Raji (cell line): ENCODE results near the gene SPG7.

ENCODE experiments used
- POLR2A ChIP-seq: IDR thresholded peaks from 2 replicates; pipeline ENCODE4 v1.6.1; 2011; ENCODE audit warnings: low read depth, low read length, control low read depth; ENCODE audit not compliant: insufficient read depth

SPG7 gene

DNA sequence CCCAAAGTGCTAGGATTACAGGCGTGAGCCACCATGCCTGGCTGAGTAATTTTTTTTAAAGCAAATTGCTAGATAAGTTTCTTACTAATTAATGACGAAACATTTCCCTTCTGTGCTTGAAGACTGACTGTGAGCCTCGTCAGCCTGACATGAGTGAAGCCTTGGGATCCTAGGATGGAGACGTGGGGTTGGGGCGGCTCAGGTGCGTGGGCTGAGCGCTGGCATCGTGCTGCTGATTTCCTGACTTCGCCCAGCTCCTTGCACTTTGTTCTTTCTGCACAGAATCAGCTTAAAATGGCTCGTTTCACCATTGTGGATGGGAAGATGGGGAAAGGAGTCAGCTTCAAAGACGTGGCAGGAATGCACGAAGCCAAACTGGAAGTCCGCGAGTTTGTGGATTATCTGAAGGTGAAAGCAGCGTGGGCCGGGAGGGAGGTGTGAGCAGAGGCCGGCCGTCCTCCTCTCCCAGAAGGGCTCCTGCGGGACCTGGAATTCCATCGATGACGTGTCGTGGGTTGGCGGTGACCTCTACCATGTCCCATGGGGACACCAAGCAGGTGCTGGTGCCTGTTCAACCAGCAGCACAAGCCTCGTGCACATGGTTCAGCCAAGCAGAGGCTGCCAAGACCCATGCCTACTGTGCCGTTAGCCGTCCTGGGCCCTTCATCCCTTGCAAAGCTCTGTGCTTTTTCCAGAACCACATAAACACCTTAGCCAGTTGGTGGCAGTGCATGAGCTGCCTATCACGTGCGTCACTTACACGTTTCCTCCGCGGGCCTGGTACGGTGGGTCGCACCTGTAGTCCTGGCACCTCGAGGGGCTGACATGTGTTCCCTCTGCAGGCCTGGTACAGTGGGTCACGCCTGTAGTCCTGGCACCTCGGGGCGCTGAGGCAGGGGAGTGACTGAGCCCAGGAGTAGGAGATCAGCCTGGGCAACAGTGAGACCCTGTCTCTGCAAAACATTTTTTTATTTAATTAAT is 22.5 kb downstream of the SPG7 start:
- TF ChIP-seq POLR2A, result no peak

DNA sequence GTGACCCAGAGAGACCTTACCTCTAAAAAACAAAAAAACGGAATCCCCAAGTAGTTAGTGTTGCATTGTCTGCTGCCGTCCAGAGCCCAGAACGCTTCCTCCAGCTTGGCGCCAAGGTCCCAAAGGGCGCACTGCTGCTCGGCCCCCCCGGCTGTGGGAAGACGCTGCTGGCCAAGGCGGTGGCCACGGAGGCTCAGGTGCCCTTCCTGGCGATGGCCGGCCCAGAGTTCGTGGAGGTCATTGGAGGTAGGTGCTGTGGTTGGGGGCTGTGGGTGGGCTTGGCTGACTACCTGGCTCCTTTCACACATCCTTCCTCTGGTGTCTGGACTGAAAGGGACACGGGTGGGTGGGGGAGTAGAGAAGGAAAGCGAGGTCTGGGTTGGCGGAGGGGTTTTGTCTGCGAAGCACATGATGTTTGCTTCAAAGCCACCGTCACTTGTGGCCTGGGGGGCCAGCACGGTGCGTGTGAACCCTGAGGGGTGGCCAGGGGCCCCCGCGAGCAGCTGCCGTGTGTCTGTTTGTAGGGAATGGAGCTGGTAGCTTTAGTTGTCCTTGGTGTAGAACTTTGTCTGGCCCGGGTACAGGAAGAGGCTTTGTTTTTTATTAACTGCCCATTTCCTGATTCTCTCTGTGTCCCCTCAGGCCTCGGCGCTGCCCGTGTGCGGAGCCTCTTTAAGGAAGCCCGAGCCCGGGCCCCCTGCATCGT is 23.8 kb downstream of the SPG7 start:
- TF ChIP-seq POLR2A, result no peak

DNA sequence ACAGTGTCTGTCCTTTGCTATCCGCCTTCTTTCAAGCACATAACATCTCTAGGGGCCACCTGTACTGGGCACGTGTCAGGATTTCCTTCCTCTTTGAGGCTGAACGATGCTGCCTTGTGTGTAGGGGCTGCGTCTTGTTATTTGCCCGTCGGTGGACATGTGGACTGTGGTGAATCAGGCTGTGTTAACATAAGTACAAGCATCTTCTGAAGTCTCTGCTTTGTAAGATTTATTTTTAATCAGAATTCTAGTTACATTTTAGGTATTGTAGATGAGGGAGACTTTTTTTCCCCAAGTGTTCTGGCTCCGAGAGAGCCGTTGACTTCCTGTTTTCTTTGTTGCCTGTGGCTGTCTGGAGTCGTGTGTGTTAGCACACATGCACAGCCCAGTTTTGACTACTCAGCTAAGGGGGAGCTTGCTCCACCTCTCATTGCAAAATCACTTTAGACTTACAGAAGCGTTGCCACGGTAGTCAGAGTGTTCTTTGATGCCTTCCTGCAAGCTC is 26.1 kb downstream of the SPG7 start:
- TF ChIP-seq POLR2A, result no peak

DNA sequence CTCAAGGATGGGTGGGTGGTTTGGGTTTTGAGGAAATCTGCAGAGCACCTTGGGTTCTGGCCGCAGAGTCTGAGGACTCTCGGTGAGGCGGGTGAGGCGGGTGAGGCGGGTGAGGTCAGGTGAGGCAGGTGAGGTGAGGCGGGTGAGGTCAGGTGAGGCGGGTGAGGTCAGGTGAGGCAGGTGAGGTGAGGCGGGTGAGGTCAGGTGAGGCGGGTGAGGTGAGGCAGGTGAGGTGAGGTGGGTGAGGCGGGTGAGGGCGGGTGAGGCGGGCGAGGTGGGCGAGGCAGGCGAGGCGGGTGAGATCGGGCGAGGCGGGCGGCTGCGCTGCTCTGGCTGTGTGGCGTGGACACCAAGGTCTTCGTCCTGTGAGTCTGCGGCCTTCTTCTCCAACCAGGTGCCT is 28.2 kb downstream of the SPG7 start:
- no peak for TF ChIP-seq POLR2A

DNA sequence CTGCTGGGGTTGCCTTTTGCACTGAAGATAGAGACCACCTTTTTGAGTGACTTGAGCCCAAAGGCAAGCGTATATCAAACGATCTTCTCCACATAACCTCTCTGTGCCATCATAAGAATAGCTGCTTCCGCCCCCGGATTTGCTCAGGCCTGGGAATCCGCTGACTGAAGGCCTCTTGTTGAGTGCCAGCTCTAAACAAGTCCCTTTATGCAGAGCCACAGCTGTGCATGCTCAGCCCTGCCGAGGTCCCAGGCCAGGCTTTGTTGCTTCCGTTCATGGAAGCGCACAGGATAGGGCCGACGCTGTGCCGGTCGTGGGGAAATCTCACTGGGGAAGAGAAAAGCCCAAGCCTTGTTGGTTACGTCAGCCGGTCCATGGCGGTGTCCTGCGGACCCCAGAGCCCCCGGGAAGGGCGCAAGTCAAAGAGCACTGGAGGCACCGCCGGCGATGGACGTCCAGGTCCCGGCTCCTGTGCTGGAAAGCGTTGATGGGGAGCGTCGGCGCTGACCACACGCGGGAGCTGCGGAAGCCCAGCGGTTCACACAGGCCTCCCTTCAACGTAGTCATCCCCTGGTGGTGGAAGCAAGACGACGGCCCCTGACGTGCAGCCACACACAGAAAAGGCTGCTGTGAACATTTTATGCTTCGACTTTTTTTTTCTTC is 28.8 kb downstream of the SPG7 start:
- no peak for TF ChIP-seq POLR2A

DNA sequence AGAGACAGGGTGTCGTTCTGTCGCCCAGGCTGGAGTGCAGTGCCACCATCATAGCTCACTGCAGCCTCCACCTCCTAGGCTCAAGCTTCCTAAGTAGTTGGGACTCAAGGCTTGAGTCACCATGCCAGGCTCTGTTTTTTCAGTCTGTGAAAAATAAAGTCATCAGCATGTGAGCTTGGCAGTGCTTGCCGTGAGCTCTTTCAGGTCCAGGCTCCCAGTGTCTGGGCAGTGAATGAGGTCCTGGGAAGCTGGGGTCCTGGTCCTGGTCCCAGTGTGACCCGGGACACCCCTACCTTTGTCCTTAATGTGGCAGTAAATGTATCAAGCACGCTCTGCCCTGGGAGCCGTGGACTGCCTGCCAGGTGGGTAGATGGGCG is 29.3 kb downstream of the SPG7 start:
- TF ChIP-seq POLR2A, result no peak

DNA sequence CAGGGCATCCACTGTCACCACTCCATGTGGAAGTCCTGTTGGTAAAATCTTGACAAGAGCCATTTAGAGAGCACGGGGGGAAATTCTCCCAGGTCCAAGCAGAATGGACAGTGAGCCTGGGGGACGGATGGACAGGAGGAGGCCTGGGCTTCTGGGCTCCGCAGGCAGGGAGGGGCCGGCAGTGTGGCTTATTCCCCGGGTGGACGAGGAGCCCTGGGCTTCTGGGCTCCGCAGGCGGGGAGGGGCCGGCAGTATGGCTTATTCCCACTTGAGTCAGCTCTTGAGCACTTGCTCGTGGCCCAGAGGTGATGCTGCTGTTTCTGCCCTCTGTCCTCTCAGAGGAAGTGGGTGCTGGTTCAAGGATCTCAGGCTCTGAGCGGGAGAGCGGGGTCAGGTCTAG is 30.1 kb downstream of the SPG7 start:
- no peak for TF ChIP-seq POLR2A

DNA sequence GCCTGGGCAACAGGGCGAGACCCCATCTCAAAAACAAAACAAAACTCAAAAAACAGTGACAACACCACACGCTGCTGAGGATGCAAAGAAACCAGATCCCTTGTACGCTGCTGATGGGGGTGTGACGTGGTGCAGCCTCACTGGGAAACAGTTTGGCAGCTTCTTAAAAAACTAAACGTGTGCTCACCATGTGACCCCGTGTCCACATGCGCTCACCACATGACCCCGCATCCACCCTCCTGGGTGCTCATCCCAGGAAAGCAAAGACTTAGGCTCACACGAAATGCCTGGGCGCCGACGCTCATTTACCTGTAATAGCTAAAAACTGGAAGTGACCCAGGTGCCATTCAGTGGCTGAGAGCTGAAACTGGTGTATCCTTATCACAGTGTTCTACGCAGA is 32.4 kb downstream of the SPG7 start:
- no peak for TF ChIP-seq POLR2A

DNA sequence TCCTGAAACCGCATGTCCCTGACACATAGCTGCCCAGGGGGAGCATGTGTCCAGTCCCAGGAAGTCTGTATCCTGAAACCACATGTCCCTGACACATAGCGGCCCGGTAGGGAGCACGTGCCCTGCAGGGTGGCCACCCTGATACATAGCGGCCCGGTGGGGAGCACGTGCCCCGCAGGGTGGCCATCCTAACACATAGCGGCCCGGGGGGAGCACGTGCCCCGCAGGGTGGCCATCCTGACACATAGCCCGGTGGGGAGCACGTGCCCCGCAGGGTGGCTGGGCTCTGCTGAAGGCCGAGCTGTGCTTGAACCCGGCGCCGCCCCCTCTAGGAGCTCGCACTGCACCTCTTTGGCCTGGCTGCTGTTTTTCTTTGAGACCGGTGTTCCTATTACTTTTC is 33.6 kb downstream of the SPG7 start:
- no peak for TF ChIP-seq POLR2A

DNA sequence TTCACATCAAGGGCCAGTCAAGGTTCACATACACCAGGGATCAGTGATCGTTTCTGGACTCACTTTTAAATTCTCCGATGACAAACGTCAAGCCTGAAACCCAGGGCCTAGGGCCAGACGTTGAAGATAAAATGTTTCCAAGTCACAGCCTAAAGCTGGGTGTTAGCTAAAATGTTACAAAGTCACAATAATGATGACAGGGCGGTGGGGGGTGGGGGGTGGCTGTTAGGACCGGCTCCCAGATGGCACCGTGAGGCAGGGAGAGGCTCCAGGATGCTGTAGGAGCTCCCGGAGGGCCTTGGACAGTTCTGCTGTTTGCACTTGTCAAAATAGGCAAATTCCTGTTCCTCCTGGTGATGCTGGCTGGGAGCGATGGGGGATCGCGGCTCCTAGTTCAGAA is 35.9 kb downstream of the SPG7 start:
- no peak for TF ChIP-seq POLR2A

DNA sequence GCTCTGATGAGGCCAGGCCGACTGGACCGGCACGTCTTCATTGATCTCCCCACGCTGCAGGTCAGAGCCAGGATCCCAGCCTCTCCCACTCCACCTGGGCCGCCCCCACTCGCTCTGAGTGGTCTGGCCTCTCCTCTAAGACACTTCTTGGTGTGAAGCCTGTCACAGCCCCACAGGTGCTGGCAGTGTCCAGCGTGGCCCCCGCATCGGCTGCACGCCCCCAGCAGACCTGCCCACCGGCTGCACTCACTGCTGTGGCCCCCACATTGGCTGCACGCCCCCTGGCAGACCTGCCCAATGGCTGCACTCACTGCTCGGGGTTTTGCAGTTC is 36.5 kb downstream of the SPG7 start:
- no peak for TF ChIP-seq POLR2A

DNA sequence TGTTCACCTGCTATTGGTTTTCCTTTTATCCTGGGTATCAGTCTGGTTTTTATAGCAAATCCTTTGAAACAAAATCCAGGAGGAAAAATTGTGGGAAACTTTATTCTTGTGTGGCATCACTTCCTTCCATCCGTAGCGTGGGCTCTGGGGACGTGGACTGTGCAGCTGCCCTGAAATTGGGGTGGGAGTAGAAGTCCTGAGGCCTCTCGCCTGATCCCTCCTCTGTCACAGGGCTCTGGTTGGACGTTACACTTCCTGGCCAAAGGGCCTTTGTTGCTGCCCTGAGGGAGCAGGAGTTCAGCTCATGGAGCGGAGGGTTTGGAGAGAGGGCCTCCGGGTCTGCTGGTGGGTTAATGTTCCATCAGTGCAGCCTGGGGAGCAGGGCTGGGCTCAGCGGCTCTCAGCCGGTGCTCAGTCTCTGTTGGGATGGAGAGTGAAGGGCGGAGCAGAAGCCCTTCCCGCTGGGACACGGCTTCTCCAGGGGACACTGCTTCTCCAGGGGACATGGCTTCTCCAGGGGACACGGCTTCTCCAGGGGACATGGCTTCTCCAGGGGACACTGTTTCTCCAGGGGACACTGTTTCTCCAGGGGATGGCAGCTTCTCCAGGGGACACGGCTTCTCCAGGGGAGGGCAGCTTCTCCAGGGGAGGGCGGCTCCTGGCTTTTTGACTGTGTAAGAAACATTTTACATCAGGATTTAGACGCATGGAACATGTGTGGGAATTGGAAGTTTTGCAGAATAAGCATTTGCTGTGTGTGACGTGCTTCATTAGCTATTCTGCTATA is 37.0 kb downstream of the SPG7 start:
- no peak for TF ChIP-seq POLR2A

DNA sequence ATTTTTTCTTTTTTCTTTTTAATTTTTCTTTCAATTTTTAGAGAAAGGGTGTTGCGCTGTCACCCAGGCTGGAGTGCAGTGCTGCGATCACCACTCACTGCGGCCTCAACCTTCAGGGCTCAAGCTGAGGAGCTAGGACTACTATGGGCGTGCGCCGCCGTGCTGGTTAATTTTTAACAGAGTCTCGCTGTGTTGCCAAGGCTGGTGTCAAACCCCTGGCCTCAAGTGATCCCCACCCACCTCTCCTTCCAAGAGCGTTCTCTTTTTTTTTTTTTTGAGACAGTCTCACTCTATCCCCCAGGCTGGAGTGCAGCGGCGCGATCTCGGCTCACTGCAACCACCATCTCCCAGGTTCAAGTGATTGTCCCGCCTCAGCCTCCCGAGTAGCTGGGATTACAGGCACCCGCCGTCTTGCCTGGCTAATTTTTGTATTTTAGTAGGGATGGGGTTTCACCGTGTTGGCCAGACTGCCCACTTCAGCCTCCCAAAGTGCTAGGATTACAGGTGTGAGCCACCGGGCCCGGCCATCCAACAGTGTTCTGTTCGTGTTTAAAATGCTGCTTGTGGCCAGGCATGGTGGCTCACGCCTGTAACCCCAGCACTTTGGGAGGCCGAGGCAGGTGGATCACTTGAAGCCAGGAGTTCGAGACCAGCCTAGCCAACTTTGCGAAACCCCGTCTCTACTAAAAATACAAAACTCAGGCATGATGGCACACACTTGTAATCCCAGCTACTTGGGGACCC is 37.8 kb downstream of the SPG7 start:
- TF ChIP-seq POLR2A, result no peak

DNA sequence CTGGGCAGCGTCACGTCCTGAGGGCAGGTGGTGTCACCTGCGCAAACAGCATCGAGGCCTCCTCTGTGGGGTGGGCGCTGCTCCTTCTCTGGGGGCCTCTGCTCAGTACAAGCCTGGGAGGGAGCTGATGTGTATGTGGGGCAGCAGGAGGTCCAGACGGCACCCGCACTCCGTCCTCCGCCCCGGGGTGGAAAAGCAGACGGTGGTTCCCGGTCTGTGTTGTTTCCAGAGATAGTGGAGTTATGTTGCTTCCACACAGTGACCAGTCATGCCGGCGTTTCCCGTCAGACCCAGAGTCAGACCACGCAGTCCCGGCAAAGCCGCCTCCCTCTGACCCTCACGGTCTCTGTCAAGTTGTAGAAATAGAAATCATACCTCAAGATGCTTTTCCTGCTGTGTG is 38.6 kb downstream of the SPG7 start:
- TF ChIP-seq POLR2A, result no peak

DNA sequence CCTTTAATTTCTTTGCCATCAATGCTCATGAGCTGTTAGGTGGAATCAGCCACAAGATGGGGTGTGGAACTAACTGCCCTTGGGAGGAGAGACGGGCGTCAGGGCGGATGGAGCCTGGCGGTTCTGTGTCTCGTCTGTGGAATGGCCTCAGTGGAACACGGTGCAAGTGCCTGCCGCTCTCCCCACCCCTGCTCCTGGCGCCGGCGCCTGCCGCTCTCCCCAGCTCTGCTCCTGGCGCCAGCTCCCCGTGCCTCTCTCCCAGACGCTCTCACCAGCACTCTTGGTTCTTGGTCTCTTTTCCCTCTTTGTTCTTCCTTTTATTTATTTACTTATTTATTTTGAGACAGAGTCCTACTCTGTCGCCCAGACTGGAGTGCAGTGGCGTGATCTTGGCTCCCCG is 39.1 kb downstream of the SPG7 start:
- no peak for TF ChIP-seq POLR2A

DNA sequence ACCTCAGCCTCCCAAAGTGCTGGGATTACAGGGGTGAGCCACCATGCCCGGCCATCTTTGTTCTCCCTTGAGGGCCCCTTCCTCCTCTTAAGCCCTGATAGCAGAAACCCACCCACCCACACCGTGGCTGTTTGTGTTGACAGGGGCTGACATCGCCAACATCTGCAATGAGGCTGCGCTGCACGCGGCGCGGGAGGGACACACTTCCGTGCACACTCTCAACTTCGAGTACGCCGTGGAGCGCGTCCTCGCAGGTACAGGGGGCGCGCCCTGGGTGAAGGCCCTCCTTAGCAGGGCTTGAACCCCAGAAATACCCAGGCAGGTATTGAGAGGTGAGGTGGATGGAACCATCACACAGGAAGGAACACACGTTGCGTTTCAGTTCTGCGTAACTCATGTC is 39.7 kb downstream of the SPG7 start:
- no peak for TF ChIP-seq POLR2A
